AG04449 (cell line): Measurements from ENCODE around the gene PRCD.
A peak's percentile ranks its signal among the peaks of the same experiment; 100 is the strongest.

Experiments
- CTCF ChIA-PET: fragments of 350-600 bp; formaldehyde crosslinking; extraction: SDS; loops from one replicate; lab custom pipeline; 2021; ENCODE audit warnings: antibody characterized with exemption; lab: Yijun Ruan, JAX
- POLR2A ChIA-PET: fragments of 400-600, 350-600 bp; formaldehyde crosslinking; extraction: SDS; loops from one replicate; lab custom pipeline; 2020; ENCODE audit warnings: antibody characterized with exemption, inconsistent platforms; lab: Yijun Ruan, JAX
- DNase-seq: peaks from one replicate; pipeline ENCODE4 v3.0.0-alpha.2; 2010; ENCODE audit warnings: low read depth, low spot score
- H3K4me3 ChIP-seq: 2 replicates; pipeline ENCODE4 v1.5.1; 2011; ENCODE audit warnings: low read depth, mild to moderate bottlenecking, control low read depth, low read length
- TF ChIP-seq, protein P1 (sequence below): IDR thresholded peaks from one replicate; pipeline ENCODE4 v1.5.1; 2011; ENCODE audit warnings: mild to moderate bottlenecking, moderate library complexity, low read length, control low read depth, inconsistent platforms; ENCODE audit not compliant: insufficient read depth; ENCODE audit errors: missing control alignments

PRCD gene

DNA sequence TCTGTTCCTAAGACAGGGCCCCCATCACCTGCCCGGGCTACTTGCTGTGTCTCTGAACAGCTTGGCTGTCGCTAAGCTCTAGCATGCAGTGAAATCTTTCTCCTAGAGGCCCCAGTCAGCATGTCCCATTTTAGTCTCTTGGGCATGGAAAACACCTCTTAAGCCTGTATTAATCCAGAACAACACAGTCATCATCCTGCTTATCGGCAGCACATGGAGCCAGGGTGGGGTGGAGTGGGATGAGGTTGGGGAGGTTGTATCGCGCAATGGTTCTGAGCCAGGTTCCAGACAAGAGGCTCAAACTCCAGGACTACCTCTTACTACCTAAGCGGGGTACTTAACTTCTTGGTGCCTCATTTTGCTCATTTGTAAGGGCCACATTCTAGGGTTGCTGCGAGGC, 38.0 kb downstream of the PRCD start:
- DNase-seq: no peak
- ChIA-PET POLR2A (no interaction called here), CTCF (interaction anchor here (1.0 to 3.9 kb wide), 6 partner anchors 8 to 55 kb away, joined by 3 to 14 read pairs (median 3); partner anchors contain the start of gene ST6GALNAC2)
- TF ChIP-seq, protein P1, sequence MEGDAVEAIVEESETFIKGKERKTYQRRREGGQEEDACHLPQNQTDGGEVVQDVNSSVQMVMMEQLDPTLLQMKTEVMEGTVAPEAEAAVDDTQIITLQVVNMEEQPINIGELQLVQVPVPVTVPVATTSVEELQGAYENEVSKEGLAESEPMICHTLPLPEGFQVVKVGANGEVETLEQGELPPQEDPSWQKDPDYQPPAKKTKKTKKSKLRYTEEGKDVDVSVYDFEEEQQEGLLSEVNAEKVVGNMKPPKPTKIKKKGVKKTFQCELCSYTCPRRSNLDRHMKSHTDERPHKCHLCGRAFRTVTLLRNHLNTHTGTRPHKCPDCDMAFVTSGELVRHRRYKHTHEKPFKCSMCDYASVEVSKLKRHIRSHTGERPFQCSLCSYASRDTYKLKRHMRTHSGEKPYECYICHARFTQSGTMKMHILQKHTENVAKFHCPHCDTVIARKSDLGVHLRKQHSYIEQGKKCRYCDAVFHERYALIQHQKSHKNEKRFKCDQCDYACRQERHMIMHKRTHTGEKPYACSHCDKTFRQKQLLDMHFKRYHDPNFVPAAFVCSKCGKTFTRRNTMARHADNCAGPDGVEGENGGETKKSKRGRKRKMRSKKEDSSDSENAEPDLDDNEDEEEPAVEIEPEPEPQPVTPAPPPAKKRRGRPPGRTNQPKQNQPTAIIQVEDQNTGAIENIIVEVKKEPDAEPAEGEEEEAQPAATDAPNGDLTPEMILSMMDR: no peak
- H3K4me3 ChIP-seq: no peak overlapping the region

DNA sequence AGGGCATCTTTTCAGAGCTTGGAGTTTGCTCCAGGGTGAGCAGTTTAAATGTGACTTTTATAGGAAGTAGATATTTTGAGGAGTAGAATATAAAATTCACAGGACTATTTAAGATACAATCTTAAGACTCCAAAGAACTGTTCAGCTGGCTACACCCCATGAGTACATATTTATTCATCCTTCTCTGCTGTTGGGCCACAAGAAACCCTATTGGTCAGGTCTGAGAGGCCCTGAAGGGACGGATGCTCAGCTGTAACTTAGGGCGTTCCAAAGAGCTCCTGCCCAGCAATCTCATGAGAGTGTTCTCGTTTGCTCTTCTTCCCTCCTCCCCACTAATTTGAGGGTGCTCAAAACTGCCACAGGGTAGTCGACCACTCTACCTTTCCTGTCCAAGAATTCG, 38.5 kb downstream of the PRCD start:
- POLR2A ChIA-PET: no interaction called here
- no peak for DNase-seq
- no peak overlapping the region for H3K4me3 ChIP-seq
- TF ChIP-seq, protein P1: no peak
- CTCF ChIA-PET: interaction anchor here (0.9 to 3.9 kb wide), 5 partner anchors 8 to 62 kb away, joined by 3 to 14 read pairs (median 3); partner anchors contain the start of gene ST6GALNAC2

DNA sequence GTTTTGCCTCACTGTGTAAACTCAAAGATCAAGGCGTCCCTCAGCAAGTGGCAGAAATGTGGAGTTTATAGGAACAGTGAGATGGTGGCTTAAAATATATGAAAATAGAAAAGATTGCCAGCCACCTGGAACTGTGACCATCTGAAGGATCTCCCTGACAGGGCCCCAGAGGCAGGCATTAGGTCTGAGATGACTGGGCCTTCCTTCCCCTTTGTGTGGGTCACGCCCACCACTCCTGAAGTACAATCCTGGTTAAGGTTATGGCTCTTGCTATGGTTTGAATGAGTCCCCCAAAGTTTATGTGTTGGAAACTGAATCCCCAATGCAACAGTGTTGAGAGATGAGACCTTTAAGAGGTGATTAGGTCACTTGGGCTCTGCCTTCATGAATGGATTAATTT, 39.4 kb downstream of the PRCD start:
- ChIA-PET POLR2A (no interaction called here), CTCF (interaction anchor here (0.9 to 1.1 kb wide), 2 partner anchors 44 to 63 kb away, joined by 3 to 6 read pairs; no protein-coding TSS in a partner anchor)
- DNase-seq: no peak
- TF ChIP-seq, protein P1: no peak
- no peak overlapping the region for H3K4me3 ChIP-seq

DNA sequence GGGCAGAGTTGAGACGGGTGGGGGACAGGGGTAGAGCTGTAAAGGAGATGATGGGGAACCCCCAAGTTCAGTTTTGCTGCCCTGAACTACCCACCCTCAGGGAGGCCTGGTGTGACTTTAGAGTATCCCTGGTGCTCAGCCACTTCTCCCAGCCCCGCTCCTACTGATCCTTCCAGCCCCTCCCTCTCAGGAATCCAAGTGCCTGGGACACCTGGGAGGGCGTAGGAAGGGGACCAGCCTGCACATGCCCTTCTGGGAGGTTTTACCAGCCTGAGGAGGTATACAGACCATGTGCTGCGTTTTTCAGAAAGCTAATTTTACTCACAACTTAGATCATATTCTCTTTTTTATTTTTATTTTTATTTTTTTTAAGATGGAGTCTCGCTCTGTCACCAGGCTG, 41.7 kb downstream of the PRCD start:
- H3K4me3 ChIP-seq: no peak overlapping the region
- TF ChIP-seq, protein P1: no peak
- ChIA-PET POLR2A (no interaction called here), CTCF (interaction anchor here (0.7 to 1.4 kb wide), 2 partner anchors 42 to 59 kb away, joined by 3 to 6 read pairs; no protein-coding TSS in a partner anchor)
- no peak for DNase-seq

DNA sequence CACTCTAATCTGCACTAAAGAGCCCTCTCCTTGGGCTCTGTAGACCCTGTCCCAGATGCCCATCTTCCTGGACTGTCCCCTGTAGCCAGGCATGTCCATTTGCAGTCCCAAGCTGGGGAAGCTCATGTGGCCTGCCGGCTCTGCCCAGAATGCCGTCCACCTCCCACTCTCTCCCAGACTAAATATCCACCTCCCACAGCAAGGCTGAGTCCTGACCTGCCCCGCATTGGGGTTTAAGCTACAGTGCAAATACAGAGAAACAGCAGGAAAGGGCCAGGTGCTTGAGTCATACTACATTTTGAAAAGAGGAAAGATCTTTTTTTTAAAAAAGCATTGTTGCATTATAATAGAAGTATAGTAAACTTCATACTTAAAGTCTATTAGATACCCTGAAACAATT, 42.8 kb downstream of the PRCD start:
- TF ChIP-seq, protein P1: no peak
- DNase-seq: no peak
- ChIA-PET POLR2A (no interaction called here), CTCF (no interaction called here)
- H3K4me3 ChIP-seq: no peak overlapping the region

DNA sequence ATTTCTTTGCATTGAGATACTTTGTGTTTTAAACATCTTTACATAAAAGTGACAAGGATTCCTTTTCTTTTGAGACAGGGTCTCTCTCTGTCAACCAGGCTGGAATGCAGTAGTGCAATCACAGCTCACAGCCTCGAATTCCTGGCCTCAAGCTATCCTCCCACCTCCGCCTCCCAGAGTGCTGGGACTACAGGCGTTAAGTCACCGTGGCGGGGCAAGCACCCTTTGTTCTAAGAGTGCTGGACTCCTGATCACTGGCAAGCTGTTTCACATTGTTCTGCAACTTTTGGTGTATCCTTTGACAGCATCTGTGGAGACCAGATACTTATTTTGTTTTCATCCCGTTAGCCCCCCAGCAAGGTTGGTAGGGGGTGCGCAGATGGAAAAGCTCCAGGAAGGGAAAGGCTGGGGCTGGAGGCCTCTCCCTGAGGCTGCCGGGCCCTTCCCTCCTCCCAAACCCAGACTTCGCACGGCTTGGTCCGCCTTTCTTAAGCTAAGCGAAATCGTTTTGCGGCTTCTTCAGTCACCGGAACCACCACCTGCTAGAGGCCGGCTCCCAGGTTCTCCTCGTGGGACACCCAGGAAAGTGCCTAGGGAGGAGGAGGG, 44.7 kb downstream of the PRCD start:
- no peak for DNase-seq
- peak overlapping the region; percentile 48 for H3K4me3 ChIP-seq
- POLR2A ChIA-PET: no interaction called here
- CTCF ChIA-PET: interaction anchor here (1.0 to 1.3 kb wide), 3 partner anchors 10 to 56 kb away, joined by 3 read pairs; no protein-coding TSS in a partner anchor
- TF ChIP-seq, protein P1: no peak
